H1 (cell line): ENCODE measurements around the gene VPS11. TPM values are rescaled to one million over a fixed set of nuclear protein-coding genes. Genes with fewer than 3 reads are reported as not detected.

ENCODE experiments used
- CTCF ChIA-PET: fragments of 300-600 bp; sonication (Branson Sonifier 250); formaldehyde crosslinking; loops from one replicate; lab custom pipeline; 2021; ENCODE audit not compliant: partially characterized antibody; lab: Charles Lee
- POLR2A ChIA-PET: fragments of 300-600 bp; sonication (Branson Sonifier 250); formaldehyde crosslinking; loops from one replicate; lab custom pipeline; 2021; ENCODE audit warnings: inconsistent platforms; ENCODE audit not compliant: partially characterized antibody; lab: Charles Lee
- DNase-seq, 2 experiments: peaks; one replicate each; pipeline versions ENCODE4 v3.0.0 to v3.0.0-alpha.2; 2010 to 2022; ENCODE audit warnings: low spot score in 2 of 2, low read depth in 1 of 2, mixed read lengths in 1 of 2
- FAIRE-seq: peaks from 2 replicates; lab custom pipeline; 2011; peaks lifted over from hg19 to GRCh38; lab: Jason Lieb, UNC
- H2AFZ ChIP-seq: 2 replicates; pipeline ENCODE4 v1.8.1; 2012; ENCODE audit warnings: low read length, inconsistent platforms
- H2AK5ac ChIP-seq: 2 replicates; pipeline ENCODE4 v1.6.1; 2013; ENCODE audit warnings: low read depth, low read length
- H2BK120ac ChIP-seq: replicated peaks from 2 replicates; pipeline ENCODE3; 2013; ENCODE audit warnings: low read depth, low read length, inconsistent platforms
- H2BK12ac ChIP-seq: 2 replicates; pipeline ENCODE4 v1.6.1; 2013; ENCODE audit warnings: low read depth, low read length
- H2BK15ac ChIP-seq: 2 replicates; pipeline ENCODE4 v1.6.1; 2013; ENCODE audit warnings: low read length
- H2BK20ac ChIP-seq: 2 replicates; pipeline ENCODE4 v1.6.1; 2013; ENCODE audit warnings: low read length
- H2BK5ac ChIP-seq: 2 replicates; pipeline ENCODE4 v1.6.1; 2013; ENCODE audit warnings: low read depth, low read length
- H3K14ac ChIP-seq: 2 replicates; pipeline ENCODE4 v1.6.1; 2013; ENCODE audit warnings: inconsistent platforms; ENCODE audit not compliant: insufficient read length
- H3K18ac ChIP-seq: 2 replicates; pipeline ENCODE4 v1.6.1; 2013; ENCODE audit warnings: low read length; ENCODE audit errors: extremely low read depth
- H3K23ac ChIP-seq: 2 replicates; pipeline ENCODE4 v1.6.1; 2013; ENCODE audit warnings: inconsistent platforms; ENCODE audit not compliant: insufficient read length
- H3K23me2 ChIP-seq: 2 replicates; pipeline ENCODE4 v1.6.1; 2013; ENCODE audit warnings: low read depth, low read length
- H3K27ac ChIP-seq: 2 replicates; pipeline ENCODE4 v1.6.1; 2011; ENCODE audit warnings: low read depth, low read length, inconsistent platforms
- H3K27me3 ChIP-seq, 4 experiments: replicated peaks in 1 of 4; 1 replicate in 1 of 4; 2 replicates in 3 of 4; pipeline versions ENCODE4 v1.6.1 to v1.8.1; 2011 to 2013; ENCODE audit warnings: low read length in 3 of 4, mild to moderate bottlenecking in 3 of 4, inconsistent platforms in 2 of 4, mixed read lengths in 2 of 4, moderate library complexity in 1 of 4; ENCODE audit not compliant: control insufficient read depth in 3 of 4, insufficient read depth in 3 of 4; ENCODE audit errors: extremely low read depth in 1 of 4
- H3K36me3 ChIP-seq, 4 experiments: 2 replicates each; pipeline versions ENCODE4 v1.6.1 to v1.8.1; 2011 to 2013; ENCODE audit warnings: mild to moderate bottlenecking in 4 of 4, low read length in 3 of 4, moderate library complexity in 2 of 4, control low read depth in 1 of 4, inconsistent platforms in 1 of 4; ENCODE audit not compliant: insufficient read depth in 4 of 4, control insufficient read depth in 2 of 4
- H3K4ac ChIP-seq: replicated peaks from 2 replicates; pipeline ENCODE3; 2013; ENCODE audit warnings: low read length, low read depth, mixed read lengths, inconsistent platforms; ENCODE audit not compliant: insufficient read length
- H3K4me1 ChIP-seq, 4 experiments: replicated peaks in 1 of 4; 1 replicate in 1 of 4; 2 replicates in 3 of 4; pipeline versions ENCODE4 v1.6.1 to v1.8.1; 2011 to 2013; ENCODE audit warnings: low read length in 3 of 4, inconsistent platforms in 2 of 4, mixed read lengths in 1 of 4; ENCODE audit not compliant: insufficient read depth in 4 of 4, control insufficient read depth in 3 of 4
- H3K4me2 ChIP-seq, 2 experiments: 2 replicates each; pipeline versions ENCODE4 v1.6.1 to v1.8.1; 2011 to 2013; ENCODE audit warnings: low read depth in 2 of 2, low read length in 2 of 2, control low read depth in 1 of 2, inconsistent platforms in 1 of 2, mild to moderate bottlenecking in 1 of 2; ENCODE audit not compliant: insufficient read depth in 1 of 2
- H3K4me3 ChIP-seq, 4 experiments: fragments of 200-600, 300-600 bp in 1 of 4; sonication (generic), shearing (Covaris generic), sonication (Bioruptor Twin) in 1 of 4; 2 replicates each; pipeline versions ENCODE4 v1.5.1 to v1.8.1; 2011 to 2016; ENCODE audit warnings: low read length in 4 of 4, low read depth in 3 of 4, control low read depth in 2 of 4, inconsistent platforms in 2 of 4, mild to moderate bottlenecking in 2 of 4, mixed read lengths in 1 of 4, moderate library complexity in 1 of 4; ENCODE audit not compliant: insufficient read depth in 2 of 4; ENCODE audit errors: extremely low read depth in 1 of 4
- H3K56ac ChIP-seq: replicated peaks from 2 replicates; pipeline ENCODE3; 2013; ENCODE audit warnings: low read depth, mild to moderate bottlenecking, mixed read lengths, low read length, inconsistent platforms; ENCODE audit not compliant: insufficient read length
- H3K79me1 ChIP-seq: 2 replicates; pipeline ENCODE4 v1.6.1; 2013; ENCODE audit warnings: low read depth, low read length, control low read depth
- H3K79me2 ChIP-seq, 2 experiments: 2 replicates each; pipeline versions ENCODE4 v1.6.1 to v1.8.1; 2012 to 2013; ENCODE audit warnings: low read length in 2 of 2, mild to moderate bottlenecking in 2 of 2, inconsistent platforms in 1 of 2; ENCODE audit not compliant: insufficient read depth in 2 of 2, control insufficient read depth in 1 of 2
- H3K9ac ChIP-seq, 4 experiments: replicated peaks in 1 of 4; 1 replicate in 1 of 4; 2 replicates in 3 of 4; pipeline versions ENCODE4 v1.6.1 to v1.8.1; 2011 to 2013; ENCODE audit warnings: low read depth in 3 of 4, low read length in 3 of 4, control low read depth in 2 of 4, mild to moderate bottlenecking in 2 of 4, moderate library complexity in 2 of 4, inconsistent platforms in 1 of 4; ENCODE audit errors: extremely low read depth in 1 of 4
- H3K9me3 ChIP-seq, 2 experiments: 2 replicates each; pipeline versions ENCODE4 v1.6.1 to v1.8.1; 2012 to 2013; ENCODE audit warnings: mild to moderate bottlenecking in 2 of 2, moderate library complexity in 2 of 2, control low read depth in 1 of 2, inconsistent platforms in 1 of 2, low read depth in 1 of 2, low read length in 1 of 2, mixed read lengths in 1 of 2; ENCODE audit not compliant: insufficient read depth in 2 of 2
- H4K20me1 ChIP-seq, 2 experiments: replicated peaks in 1 of 2; 2 replicates each; pipeline versions ENCODE3 to v1.8.1; 2011 to 2013; ENCODE audit warnings: inconsistent platforms in 2 of 2, low read length in 2 of 2, mild to moderate bottlenecking in 1 of 2; ENCODE audit not compliant: insufficient read depth in 2 of 2, control insufficient read depth in 1 of 2
- H4K5ac ChIP-seq: 2 replicates; pipeline ENCODE4 v1.6.1; 2013; ENCODE audit warnings: low read length, low read depth, mixed read lengths, inconsistent platforms; ENCODE audit not compliant: insufficient read length
- H4K8ac ChIP-seq: 2 replicates; pipeline ENCODE4 v1.8.0; 2013; ENCODE audit warnings: mild to moderate bottlenecking, moderate library complexity, low read length, inconsistent platforms; ENCODE audit not compliant: insufficient read depth; ENCODE audit errors: extremely low read depth
- H4K91ac ChIP-seq: replicated peaks from 2 replicates; pipeline ENCODE3; 2013; ENCODE audit warnings: low read length, mixed read lengths, inconsistent platforms; ENCODE audit not compliant: insufficient read length
- BCL11A ChIP-seq, 2 experiments: IDR thresholded peaks; one replicate each; pipeline ENCODE4 v1.6.1; 2011; ENCODE audit warnings: low read depth in 2 of 2, low read length in 2 of 2, mild to moderate bottlenecking in 2 of 2
- BRCA1 ChIP-seq: IDR thresholded peaks from 2 replicates; pipeline ENCODE4 v1.6.1; 2012; ENCODE audit warnings: low read depth, low read length, improper control_type of control experiment
- EGR1 ChIP-seq: IDR thresholded peaks from 2 replicates; pipeline ENCODE4 v1.6.1; 2011; ENCODE audit warnings: low read depth, low read length, borderline replicate concordance
- EZH2 ChIP-seq: fragments of 200-600 bp; sonication (generic); IDR thresholded peaks from 2 replicates; pipeline ENCODE4 v1.7.1; 2012; ENCODE audit warnings: low read depth, mild to moderate bottlenecking, moderate library complexity, low read length, inconsistent platforms; ENCODE audit not compliant: severe bottlenecking
- HDAC2 ChIP-seq, 2 experiments: fragments of 300-600 bp in 1 of 2; sonication (generic) in 1 of 2; IDR thresholded peaks; 2 replicates each; pipeline ENCODE4 v1.6.1; 2011 to 2012; ENCODE audit warnings: low read depth in 2 of 2, low read length in 2 of 2, mild to moderate bottlenecking in 2 of 2, moderate library complexity in 2 of 2, borderline replicate concordance in 1 of 2, inconsistent platforms in 1 of 2
- HDAC6 ChIP-seq: IDR thresholded peaks from one replicate; pipeline ENCODE4 v1.7.1; 2012; ENCODE audit warnings: low read depth, mild to moderate bottlenecking, inconsistent platforms, low read length, moderate library complexity
- KDM4A ChIP-seq: IDR thresholded peaks from one replicate; pipeline ENCODE4 v1.7.1; 2012; ENCODE audit warnings: low read depth, mild to moderate bottlenecking, moderate library complexity, low read length, inconsistent platforms; ENCODE audit not compliant: severe bottlenecking
- MAFK ChIP-seq: IDR thresholded peaks from 2 replicates; pipeline ENCODE4 v1.6.1; 2012; ENCODE audit warnings: low read depth, mild to moderate bottlenecking, improper control_type of control experiment, low read length
- POLR2A ChIP-seq, 2 experiments: IDR thresholded peaks; 1 replicate in 1 of 2; 2 replicates in 1 of 2; pipeline ENCODE4 v1.6.1; 2011; ENCODE audit warnings: low read depth in 2 of 2, low read length in 2 of 2, mild to moderate bottlenecking in 2 of 2; ENCODE audit errors: control extremely low read depth in 1 of 2
- RAD21 ChIP-seq, 2 experiments: IDR thresholded peaks in 1 of 2; conservative IDR thresholded peaks in 1 of 2; 2 replicates each; pipeline ENCODE4 v1.6.1; 2011; ENCODE audit warnings: low read depth in 2 of 2, low read length in 2 of 2, improper control_type of control experiment in 1 of 2, inconsistent platforms in 1 of 2, mild to moderate bottlenecking in 1 of 2, moderate library complexity in 1 of 2
- RFX5 ChIP-seq: IDR thresholded peaks from 2 replicates; pipeline ENCODE4 v1.6.1; 2011; ENCODE audit warnings: low read depth, low read length, improper control_type of control experiment, borderline replicate concordance
- SUZ12 ChIP-seq: fragments of 200-600 bp; sonication (generic); IDR thresholded peaks from 2 replicates; pipeline ENCODE4 v1.6.1; 2012; ENCODE audit warnings: mild to moderate bottlenecking, inconsistent platforms, low read length, moderate library complexity, mixed read lengths
- WGBS, 2 experiments: shearing (Covaris generic) in 1 of 2; methylation state at CpG; one replicate each; pipeline versions ENCODE4 v1.1.6 to v1.1.7; 2013 to 2015; ENCODE audit warnings: low lambda C conversion rate in 2 of 2, mixed read lengths in 2 of 2, inconsistent platforms in 1 of 2, low coverage in 1 of 2, missing lambda C conversion rate in 1 of 2; ENCODE audit not compliant: insufficient replicate concordance in 2 of 2, insufficient coverage in 1 of 2, insufficient read length in 1 of 2; ENCODE audit errors: extremely low coverage in 1 of 2, missing lambda C conversion rate in 1 of 2; 5-methylcytosine and 5-hydroxymethylcytosine counted together
- polyA plus RNA-seq, 7 experiments: library from polyadenylated mRNA; depleted of rRNA in 3 of 7; stranded (reverse) in 5 of 7; unstranded in 2 of 7; fragments of >200 nt in 5 of 7; fragments of 200-250 nt in 2 of 7; gene quantifications; 1 replicate in 5 of 7; 2 replicates in 1 of 7; 4 replicates in 1 of 7; pipeline versions ENCODE4 v1.2.1 to v1.2.3, GENCODE V29; 2011 to 2013; ENCODE audit warnings: missing spikeins in 2 of 7, mixed read lengths in 2 of 7
- total RNA-seq: library from RNA; stranded (reverse); fragmentation: NEBNext Ultra II Directional; extraction: Animal tissue kit (Norgen Biotek cat#: 25700); gene quantifications from 2 replicates; pipeline ENCODE4 v1.2.1, GENCODE V29; 2021

The VPS11 gene
- total and polyA plus RNA-seq, 2 of the 8 experiments (the other 6 are each of a cell fraction or from before 2014, with no cell fraction given), result 13.1 to 15.5 TPM

DNA sequence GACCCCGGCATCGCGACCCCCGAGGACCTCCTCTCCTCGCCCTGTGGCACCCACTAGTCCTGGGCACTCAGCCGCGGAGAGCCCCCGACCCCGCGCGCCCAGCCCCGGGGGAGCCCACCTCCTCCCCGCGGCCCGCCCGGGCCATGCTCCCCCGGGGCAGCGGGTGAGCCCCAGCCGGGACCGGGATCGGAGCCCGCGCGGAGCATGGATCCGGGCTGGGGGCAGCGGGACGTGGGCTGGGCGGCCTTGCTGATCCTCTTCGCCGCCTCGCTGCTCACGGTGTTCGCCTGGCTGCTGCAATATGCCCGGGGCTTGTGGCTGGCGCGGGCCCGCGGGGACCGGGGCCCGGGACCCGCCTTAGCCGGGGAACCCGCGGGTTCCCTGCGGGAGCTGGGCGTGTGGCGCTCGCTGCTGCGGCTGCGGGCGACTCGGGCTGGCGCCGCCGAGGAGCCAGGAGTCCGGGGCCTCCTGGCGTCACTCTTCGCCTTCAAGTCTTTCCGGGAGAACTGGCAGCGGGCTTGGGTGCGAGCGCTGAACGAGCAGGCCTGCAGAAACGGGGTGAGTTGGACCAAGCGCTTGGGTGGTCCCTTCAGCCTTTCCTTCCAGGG lies 40.0 kb downstream of the VPS11 start:
- Histone ChIP-seq H3K9ac (peak overlapping the region in 1 of 4 experiments; percentile 21; a peak in 2 of 7 replicates), H3K4me3 (peak overlapping the region; percentile 71 to 83 (median 75)), H3K56ac (no peak overlapping the region), H3K23me2 (peaks cover 13% of the 10 kb centered on the region), H3K79me1 (peaks cover 2% of the 10 kb centered on the region; the same call in 1 of the 2 replicates), H2BK12ac (no peak overlapping the region), H4K91ac (no peak overlapping the region), H4K5ac (no peak overlapping the region), H3K27me3 (peaks cover 2 to 20% (median 15%) of the 10 kb centered on the region in 4 experiments), H2AFZ (no peak overlapping the region), H3K4ac (no peak overlapping the region), H2BK15ac (no peak overlapping the region), H3K14ac (no peak overlapping the region), H2BK120ac (no peak overlapping the region), H2BK20ac (no peak overlapping the region), H2AK5ac (no peak overlapping the region), H3K23ac (no peak overlapping the region), H2BK5ac (no peak overlapping the region), H4K8ac (no peak overlapping the region), H4K20me1 (peaks cover 0 to 4% of the 10 kb centered on the region in 2 experiments), H3K27ac (no peak overlapping the region), H3K4me1 (peaks cover 3 to 20% (median 5%) of the 10 kb centered on the region in 4 experiments), H3K9me3 (no peaks in the 10 kb centered on the region), H3K18ac (no peak overlapping the region), H3K36me3 (no peaks in the 10 kb centered on the region; a peak in 1 of 8 replicates), H3K4me2 (peak overlapping the region; percentile 88 to 97), H3K79me2 (no peaks in the 10 kb centered on the region)
- no peak for DNase-seq
- WGBS, 2 experiments, result 4% methylated on average over 28 of the region's 65 CpGs; no CpG with 5 or more reads in 1 of the 2 experiments
- CTCF ChIA-PET, result interaction anchor here (0.9 to 4.0 kb wide), 6 partner anchors 12 to 266 kb away, joined by 3 to 26 read pairs (median 6); partner anchors contain the start of gene HINFP
- FAIRE-seq, result no peak
- POLR2A ChIA-PET, result interaction anchor here (1.0 to 10.6 kb wide), 13 partner anchors 8 to 226 kb away, joined by 4 to 139 read pairs (median 6); partner anchors contain the start of genes HINFP, HMBS, HYOU1 and NLRX1
- TF ChIP-seq KDM4A, result peak; percentile 53
- no peak for TF ChIP-seq MAFK
- TF ChIP-seq EZH2, result peak; percentile 45
- no peak for TF ChIP-seq HDAC6
- peak; percentile 51; the same call in 1 of the 2 replicates for TF ChIP-seq SUZ12
- TF ChIP-seq POLR2A (IDR thresholded peaks at IDR 0.05; ENCODE audit: control extremely low read depth in 1 of 2, low read depth in 2 of 2, low read length in 2 of 2), result no peak
- no peak for TF ChIP-seq HDAC2 (IDR thresholded peaks at IDR 0.05; ENCODE audit: borderline replicate concordance in 1 of 2, low read depth in 2 of 2, low read length in 2 of 2)
- no peak for TF ChIP-seq RAD21 (IDR thresholded peaks at IDR 0.05 in 1 of 2, conservative IDR thresholded peaks at IDR 0.05 in 1 of 2; ENCODE audit: low read depth in 2 of 2, low read length in 2 of 2)
- no peak for TF ChIP-seq BCL11A (IDR thresholded peaks at IDR 0.05; ENCODE audit: low read depth in 2 of 2, low read length in 2 of 2)
- TF ChIP-seq RFX5, result no peak
- no peak for TF ChIP-seq EGR1
- no peak for TF ChIP-seq BRCA1
